Measurements from ENCODE around the gene RTN4.

Gene RTN4

GRCh38 chr2:54958717-54959371 is 91.4 kb downstream of the RTN4 start:
- no peaks in the 10 kb centered on the region for H3K9me3 ChIP-seq (ENCODE audit: insufficient read depth, low read length, severe bottlenecking)
- no peak overlapping the region for H3K27ac ChIP-seq (ENCODE audit: low read length)
- H3K79me2 ChIP-seq (ENCODE audit: insufficient read depth, low read length), result no peaks in the 10 kb centered on the region
- H3K9ac ChIP-seq (ENCODE audit: low read depth, low read length), result no peak overlapping the region
- DNase-seq (no peak), ATAC-seq (ENCODE audit: insufficient read depth, low read depth) (no peak)
- no peaks in the 10 kb centered on the region for H3K4me1 ChIP-seq (ENCODE audit: insufficient read depth, low read length)
- no peaks in the 10 kb centered on the region for H3K36me3 ChIP-seq (ENCODE audit: insufficient read depth, low read length)
- H3K27me3 ChIP-seq (ENCODE audit: insufficient read depth, low read length, poor library complexity), result no peaks in the 10 kb centered on the region
- no peaks in the 10 kb centered on the region for H4K20me1 ChIP-seq (ENCODE audit: insufficient read depth, low read length)
- TF ChIP-seq CTCF (IDR thresholded peaks at IDR 0.05; ENCODE audit: borderline replicate concordance, extremely low read depth, low read length, poor library complexity, severe bottlenecking) (no peak), EZH2 (IDR thresholded peaks at IDR 0.05; ENCODE audit: borderline replicate concordance, low read depth, low read length, severe bottlenecking) (no peak)
- H2AFZ ChIP-seq (ENCODE audit: low read depth, low read length), result no peak overlapping the region
- H3K4me3 ChIP-seq (ENCODE audit: low read depth in 1 of 2, low read length in 2 of 2), result no peak overlapping the region
- H3K4me2 ChIP-seq (ENCODE audit: insufficient read depth, low read length), result no peak overlapping the region

GRCh38 chr2:54957321-54957999 is 92.8 kb downstream of the RTN4 start:
- Histone ChIP-seq H3K4me2 (ENCODE audit: insufficient read depth, low read length) (no peak overlapping the region), H3K27me3 (ENCODE audit: insufficient read depth, low read length, poor library complexity) (no peaks in the 10 kb centered on the region), H4K20me1 (ENCODE audit: insufficient read depth, low read length) (no peaks in the 10 kb centered on the region), H3K4me1 (ENCODE audit: insufficient read depth, low read length) (no peaks in the 10 kb centered on the region), H3K9ac (ENCODE audit: low read depth, low read length) (no peak overlapping the region), H3K36me3 (ENCODE audit: insufficient read depth, low read length) (no peaks in the 10 kb centered on the region), H3K27ac (ENCODE audit: low read length) (no peak overlapping the region), H2AFZ (ENCODE audit: low read depth, low read length) (no peak overlapping the region), H3K9me3 (ENCODE audit: insufficient read depth, low read length, severe bottlenecking) (no peaks in the 10 kb centered on the region), H3K79me2 (ENCODE audit: insufficient read depth, low read length) (no peaks in the 10 kb centered on the region), H3K4me3 (ENCODE audit: low read depth in 1 of 2, low read length in 2 of 2) (no peak overlapping the region)
- no peak for TF ChIP-seq CTCF (IDR thresholded peaks at IDR 0.05; ENCODE audit: borderline replicate concordance, extremely low read depth, low read length, poor library complexity, severe bottlenecking)
- no peak for TF ChIP-seq EZH2 (IDR thresholded peaks at IDR 0.05; ENCODE audit: borderline replicate concordance, low read depth, low read length, severe bottlenecking)
- DNase-seq, result no peak
- ATAC-seq (ENCODE audit: insufficient read depth, low read depth), result no peak

GRCh38 chr2:54956111-54956627 is 94.1 kb downstream of the RTN4 start:
- H4K20me1 ChIP-seq (ENCODE audit: insufficient read depth, low read length), result no peaks in the 10 kb centered on the region
- H3K4me1 ChIP-seq (ENCODE audit: insufficient read depth, low read length), result no peaks in the 10 kb centered on the region
- no peaks in the 10 kb centered on the region for H3K79me2 ChIP-seq (ENCODE audit: insufficient read depth, low read length)
- no peak for ATAC-seq (ENCODE audit: insufficient read depth, low read depth)
- H3K36me3 ChIP-seq (ENCODE audit: insufficient read depth, low read length), result no peaks in the 10 kb centered on the region
- no peak overlapping the region for H3K27ac ChIP-seq (ENCODE audit: low read length)
- H3K9ac ChIP-seq (ENCODE audit: low read depth, low read length), result no peak overlapping the region
- no peak for TF ChIP-seq CTCF (IDR thresholded peaks at IDR 0.05; ENCODE audit: borderline replicate concordance, extremely low read depth, low read length, poor library complexity, severe bottlenecking)
- TF ChIP-seq EZH2 (IDR thresholded peaks at IDR 0.05; ENCODE audit: borderline replicate concordance, low read depth, low read length, severe bottlenecking), result no peak
- H3K4me3 ChIP-seq (ENCODE audit: low read depth in 1 of 2, low read length in 2 of 2), result no peak overlapping the region
- no peaks in the 10 kb centered on the region for H3K9me3 ChIP-seq (ENCODE audit: insufficient read depth, low read length, severe bottlenecking)
- DNase-seq, result no peak
- H3K4me2 ChIP-seq (ENCODE audit: insufficient read depth, low read length), result no peak overlapping the region
- H2AFZ ChIP-seq (ENCODE audit: low read depth, low read length), result no peak overlapping the region
- H3K27me3 ChIP-seq (ENCODE audit: insufficient read depth, low read length, poor library complexity), result no peaks in the 10 kb centered on the region
